ENCODE measurements around the gene C10orf53.

Gene C10orf53

GRCh38 chr10:49740346-49741107 is 61.1 kb downstream of the C10orf53 start:
- no peak for DNase-seq

DNA sequence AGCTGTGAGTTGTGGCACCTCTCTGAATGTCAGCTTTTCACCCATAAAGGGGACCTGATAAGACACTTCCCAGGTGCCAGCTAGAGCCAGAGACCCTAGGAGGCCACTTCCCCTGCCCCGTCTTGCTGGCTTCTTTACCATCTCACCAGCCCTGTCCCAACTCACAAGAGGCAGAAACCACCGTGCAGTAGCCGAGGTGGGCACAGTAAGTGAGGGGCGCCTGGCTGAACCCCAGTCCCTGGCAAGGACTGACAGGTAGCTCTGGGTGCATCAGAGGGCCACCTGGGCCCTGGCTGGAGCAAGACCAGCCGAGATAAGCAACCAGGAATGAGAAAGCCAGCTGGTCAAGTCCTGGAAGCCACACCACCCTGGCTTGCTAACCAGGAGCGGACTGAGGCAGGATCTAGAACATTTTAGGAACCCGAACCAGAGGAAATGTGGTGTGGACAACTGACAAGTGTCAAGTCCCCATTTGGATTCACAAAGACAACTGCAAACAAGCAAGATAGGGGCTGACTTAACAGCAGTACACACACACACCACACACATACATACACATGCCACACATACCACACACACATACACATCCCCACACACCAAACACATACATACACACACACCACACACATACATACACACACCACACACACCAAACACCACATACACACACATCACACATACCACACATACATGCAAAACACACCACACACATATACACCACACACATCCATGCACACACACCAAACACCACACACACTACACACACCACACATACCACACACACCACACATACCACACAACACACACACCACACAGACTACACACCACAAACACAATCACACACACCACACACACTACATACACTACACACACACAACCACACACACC is 61.9 kb downstream of the C10orf53 start:
- no peak for DNase-seq

- DNase-seq, result no peak
Measured at GRCh38 chr10:49742683-49743463, 63.4 kb downstream of the C10orf53 start.

- DNase-seq, result no peak
Measured at GRCh38 chr10:49743464-49744075, 64.1 kb downstream of the C10orf53 start.

- DNase-seq, result no peak
Measured at GRCh38 chr10:49744091-49744685, 64.7 kb downstream of the C10orf53 start.

DNA sequence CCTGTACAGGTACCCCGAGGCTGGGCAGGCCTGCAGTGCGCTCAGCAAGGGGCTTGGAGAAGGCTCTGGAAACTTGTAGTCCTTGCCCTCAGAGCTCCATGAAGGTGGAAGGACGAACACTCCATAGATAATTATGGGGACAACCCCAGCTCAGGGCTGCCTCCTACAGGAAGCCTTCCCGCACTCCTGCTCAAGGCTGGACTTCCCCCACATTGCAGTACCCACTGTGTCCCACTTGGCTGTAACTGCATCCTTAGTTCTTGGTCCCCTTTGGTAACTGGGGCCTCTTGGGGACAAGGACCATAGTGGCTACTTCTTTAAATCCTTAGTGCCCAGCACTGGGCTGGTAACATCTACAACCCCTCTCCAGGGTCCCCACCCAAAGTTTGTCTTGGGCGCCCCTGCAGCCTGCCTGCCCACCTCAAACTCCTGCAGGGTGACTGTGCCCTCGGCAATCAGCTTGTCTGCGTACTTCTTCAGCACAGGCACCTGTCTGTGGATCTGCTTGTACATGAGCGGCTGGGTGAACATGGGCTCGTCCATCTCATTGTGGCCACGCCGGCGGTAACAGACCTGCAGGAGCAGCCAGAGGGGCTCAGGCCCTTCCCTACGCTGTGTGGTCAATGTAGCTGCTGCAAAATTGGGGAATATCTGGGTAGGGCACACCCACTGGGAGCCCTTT is 65.6 kb downstream of the C10orf53 start:
- DNase-seq, result no peak

DNA sequence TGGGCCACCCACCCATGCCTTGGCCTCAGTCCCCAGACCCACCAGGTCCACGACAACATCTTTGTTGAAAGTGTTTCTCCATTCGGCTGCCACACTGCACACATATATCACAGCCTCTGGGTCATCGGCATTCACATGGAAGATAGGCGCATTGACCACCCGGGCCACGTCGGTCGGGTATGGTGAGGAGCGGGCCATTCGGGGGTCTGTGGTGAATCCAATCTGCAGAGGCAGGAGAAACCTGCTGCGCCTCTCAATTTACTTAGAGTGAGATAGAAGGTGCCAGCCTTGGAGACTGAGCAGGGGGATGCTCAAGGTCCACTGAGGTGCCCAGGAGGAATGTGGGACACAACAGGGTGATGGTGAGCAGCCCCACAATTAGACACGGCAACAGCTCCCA is 66.3 kb downstream of the C10orf53 start:
- no peak for DNase-seq

GRCh38 chr10:49746626-49747302 is 67.3 kb downstream of the C10orf53 start:
- DNase-seq, result no peak
